Adrenal gland (tissue), 12 donors: ENCODE measurements around the gene SCFD2. TPM values are rescaled to one million over a fixed set of nuclear protein-coding genes. Genes with fewer than 3 reads are reported as not detected.

Experiments
- DNase-seq, 7 donors: peaks; one replicate each; pipeline ENCODE4 v3.0.0-alpha.2; 2019 to 2020
- H3K27ac ChIP-seq, 5 donors: fragments of 200-600 bp; sonication (generic) in 4 of 5; 1 replicate in 3 of 5; 2 replicates in 2 of 5; pipeline versions ENCODE4 v1.5.1 to v1.8.0; 2016 to 2020; ENCODE audit warnings: mild to moderate bottlenecking in 1 of 5
- H3K27me3 ChIP-seq: fragments of 200-600 bp; 2 replicates; pipeline ENCODE4 v1.8.0; 2021
- H3K36me3 ChIP-seq, 2 donors: fragments of 200-600 bp; replicated peaks in 1 of 2; 1 replicate in 1 of 2; 2 replicates in 1 of 2; pipeline versions ENCODE4 v1.5.1 to v1.8.0; 2018 to 2022
- H3K4me1 ChIP-seq, 2 donors: fragments of 200-600 bp; replicated peaks in 1 of 2; 1 replicate in 1 of 2; 2 replicates in 1 of 2; pipeline versions ENCODE4 v1.5.1 to v1.8.0; 2018 to 2021
- H3K4me3 ChIP-seq, 4 donors: fragments of 200-600 bp; sonication (generic) in 3 of 4; one replicate each; pipeline ENCODE4 v1.5.1; 2016 to 2018
- H3K9me3 ChIP-seq, 3 donors: fragments of 200-600 bp; sonication (generic) in 1 of 3; replicated peaks in 1 of 3; 1 replicate in 2 of 3; 2 replicates in 1 of 3; pipeline versions ENCODE4 v1.5.1 to v1.8.0; 2016 to 2021
- POLR2A ChIP-seq, 2 donors: fragments of 450-650 bp; IDR thresholded peaks; one replicate each; pipeline ENCODE4 v1.6.1; 2017; ENCODE audit warnings: antibody characterized with exemption in 2 of 2, mild to moderate bottlenecking in 2 of 2, moderate library complexity in 1 of 2
- WGBS, 4 donors: extraction: QIAGEN DNeasy Blood & Tissue Kit in 2 of 4; methylation state at CpG; one replicate each; pipeline versions ENCODE4 v1.1.5 to v1.1.7; 2013 to 2017; 5-methylcytosine and 5-hydroxymethylcytosine counted together
- intact Hi-C, 2 donors: fragments of 100-400 bp; cut with DNase I; formaldehyde crosslinking; loops; one replicate each; pipeline versions ENCODE4 v1.14.1 to v1.15.0; 2022 to 2023
- polyA plus RNA-seq, 3 donors: library from polyadenylated mRNA; stranded (reverse); fragments of 200-250 nt in 2 of 3; fragments of 350-450 nt in 1 of 3; fragmentation: Illumina TruSeq in 1 of 3; extraction: RNeasy Lipid Tissue Mini Kit (QIAGEN cat#74804) in 1 of 3; gene quantifications; one replicate each; pipeline ENCODE4 v1.2.3, GENCODE V29; 2013 to 2014
- total RNA-seq, 9 donors: library from RNA; depleted of rRNA in 4 of 9; stranded (reverse); fragments of >200 nt in 4 of 9; fragments of 120-200 nt in 1 of 9; fragmentation: NEBNext Ultra II Directional in 1 of 9; extraction: Animal tissue kit (Norgen Biotek cat#: 25700) in 1 of 9; gene quantifications; one replicate each; pipeline versions ENCODE4 v1.1.0 to v1.2.4, GENCODE V29; 2013 to 2023
- TF ChIP-seq, protein P1 (sequence below), 6 experiments: fragments of 450-650 bp in 4 of 6; fragments of 200-600 bp in 2 of 6; sonication (generic) in 1 of 6; IDR thresholded peaks; 1 replicate in 5 of 6; 2 replicates in 1 of 6; pipeline versions ENCODE4 v1.5.1 to v1.8.0; 2016 to 2021; ENCODE audit warnings: antibody characterized with exemption in 6 of 6, mild to moderate bottlenecking in 2 of 6, moderate library complexity in 1 of 6
- donor health status: healthy with polysubstance abuse.
- donor health status: Bipolar disorder and iron deficiency.
- donor health status: DM: yes; HTN: yes; CAD: no.
- donor health status: DM: no; HTN: no; CAD: no.
- donor health status: DM: no; HTN: no; CAD: no.
- donor health status: DM: yes; HTN: yes; CAD: no.

Gene SCFD2
- total and polyA plus RNA-seq, 12 donors: 5.2 to 34.9 (median 23.4) TPM

GRCh38 chr4:52942936-52943335 lies 422.9 kb downstream of the SCFD2 start:
- H3K36me3 ChIP-seq: no peaks in the 10 kb centered on the region
- 88 to 100% (median 94%) methylated on average over 1 of the region's 1 CpG for WGBS, 4 donors
- H3K27me3 ChIP-seq: no peaks in the 10 kb centered on the region
- TF ChIP-seq, protein P1, sequence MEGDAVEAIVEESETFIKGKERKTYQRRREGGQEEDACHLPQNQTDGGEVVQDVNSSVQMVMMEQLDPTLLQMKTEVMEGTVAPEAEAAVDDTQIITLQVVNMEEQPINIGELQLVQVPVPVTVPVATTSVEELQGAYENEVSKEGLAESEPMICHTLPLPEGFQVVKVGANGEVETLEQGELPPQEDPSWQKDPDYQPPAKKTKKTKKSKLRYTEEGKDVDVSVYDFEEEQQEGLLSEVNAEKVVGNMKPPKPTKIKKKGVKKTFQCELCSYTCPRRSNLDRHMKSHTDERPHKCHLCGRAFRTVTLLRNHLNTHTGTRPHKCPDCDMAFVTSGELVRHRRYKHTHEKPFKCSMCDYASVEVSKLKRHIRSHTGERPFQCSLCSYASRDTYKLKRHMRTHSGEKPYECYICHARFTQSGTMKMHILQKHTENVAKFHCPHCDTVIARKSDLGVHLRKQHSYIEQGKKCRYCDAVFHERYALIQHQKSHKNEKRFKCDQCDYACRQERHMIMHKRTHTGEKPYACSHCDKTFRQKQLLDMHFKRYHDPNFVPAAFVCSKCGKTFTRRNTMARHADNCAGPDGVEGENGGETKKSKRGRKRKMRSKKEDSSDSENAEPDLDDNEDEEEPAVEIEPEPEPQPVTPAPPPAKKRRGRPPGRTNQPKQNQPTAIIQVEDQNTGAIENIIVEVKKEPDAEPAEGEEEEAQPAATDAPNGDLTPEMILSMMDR (IDR thresholded peaks at IDR 0.05): no peak
- no peak for TF ChIP-seq POLR2A (IDR thresholded peaks at IDR 0.05)
- intact Hi-C loops: no loop called here
- peaks cover 4 to 31% of the 10 kb centered on the region in 2 donors for H3K4me1 ChIP-seq
- no peak for DNase-seq
- no peak overlapping the region for H3K4me3 ChIP-seq
- H3K9me3 ChIP-seq: no peaks in the 10 kb centered on the region
- H3K27ac ChIP-seq: no peak overlapping the region

DNA sequence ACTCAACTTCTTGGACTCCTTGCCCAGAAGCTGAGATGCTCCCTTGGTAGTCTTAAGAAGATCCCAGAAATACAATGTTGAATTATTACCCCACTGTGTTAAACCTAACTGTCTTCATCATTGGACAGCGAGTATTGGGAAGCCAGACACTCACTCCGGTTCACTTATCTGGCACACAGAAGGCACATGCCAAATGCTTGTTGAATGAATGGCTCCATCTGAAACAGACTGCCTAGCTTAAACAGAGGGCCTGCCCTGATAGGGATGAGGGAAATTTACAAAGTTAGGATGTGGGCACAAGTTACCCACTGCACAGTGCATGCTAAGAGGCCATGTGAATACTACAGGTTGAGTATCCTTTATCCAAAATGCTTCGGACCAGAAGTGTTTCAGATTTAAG lies 424.4 kb downstream of the SCFD2 start:
- 93 to 100% (median 96%) methylated on average over 3 of the region's 3 CpGs for WGBS, 4 donors
- no peaks in the 10 kb centered on the region for H3K9me3 ChIP-seq
- DNase-seq: no peak
- intact Hi-C loops: no loop called here
- no peak overlapping the region for H3K27ac ChIP-seq
- H3K36me3 ChIP-seq: no peaks in the 10 kb centered on the region
- peaks cover 0 to 18% of the 10 kb centered on the region in 2 donors for H3K4me1 ChIP-seq
- TF ChIP-seq, protein P1 (IDR thresholded peaks at IDR 0.05): no peak
- no peak for TF ChIP-seq POLR2A (IDR thresholded peaks at IDR 0.05)
- no peaks in the 10 kb centered on the region for H3K27me3 ChIP-seq
- no peak overlapping the region for H3K4me3 ChIP-seq

DNA sequence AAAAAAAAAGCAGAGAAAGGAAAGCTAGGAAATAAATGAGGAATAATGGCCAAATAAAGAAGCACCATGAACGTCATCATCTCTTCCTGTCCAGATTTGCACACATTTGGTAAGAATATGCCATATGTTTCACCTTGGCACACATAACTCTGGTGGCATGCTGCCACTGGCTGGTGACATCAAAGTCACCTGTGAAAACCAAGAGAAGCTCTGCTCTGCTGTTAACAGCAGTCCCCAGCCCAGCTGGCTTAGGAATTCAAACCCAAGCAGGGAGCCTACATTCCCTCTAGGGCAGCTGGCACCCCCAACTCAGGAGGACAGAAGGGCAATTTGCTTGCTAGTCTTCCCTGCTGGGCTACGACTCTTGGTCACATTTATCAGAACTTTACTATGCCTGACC lies 426.1 kb downstream of the SCFD2 start:
- no peak overlapping the region for H3K4me3 ChIP-seq
- intact Hi-C loops: no loop called here
- no peaks in the 10 kb centered on the region for H3K36me3 ChIP-seq
- H3K4me1 ChIP-seq: peaks cover 0 to 1% of the 10 kb centered on the region in 2 donors
- H3K27ac ChIP-seq: no peak overlapping the region
- H3K9me3 ChIP-seq: no peaks in the 10 kb centered on the region
- TF ChIP-seq POLR2A (IDR thresholded peaks at IDR 0.05): no peak
- TF ChIP-seq, protein P1 (IDR thresholded peaks at IDR 0.05): no peak
- H3K27me3 ChIP-seq: no peaks in the 10 kb centered on the region
- no peak for DNase-seq
- WGBS, 4 donors: 67 to 85% (median 82%) methylated on average over 1 to 2 of the region's 2 CpGs

DNA sequence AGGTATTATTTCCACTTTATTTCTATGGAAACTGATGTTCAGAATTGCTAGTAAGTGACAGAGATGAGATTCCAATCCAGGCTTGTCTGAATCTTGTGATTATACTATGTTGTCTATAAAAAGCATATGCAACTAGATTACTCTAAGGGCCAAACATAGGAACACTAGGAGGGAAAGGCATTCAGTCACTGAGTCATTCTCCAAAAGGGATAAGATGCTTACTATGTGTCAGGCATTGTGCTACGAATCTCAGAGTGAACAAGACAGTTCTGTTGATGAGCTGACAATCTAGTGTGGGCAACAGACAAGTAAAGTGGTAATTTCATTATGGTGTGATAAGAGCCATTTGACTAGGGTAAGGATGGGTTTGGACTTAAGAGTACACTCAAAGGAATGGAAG lies 426.5 kb downstream of the SCFD2 start:
- Histone ChIP-seq H3K27me3 (no peaks in the 10 kb centered on the region), H3K9me3 (no peaks in the 10 kb centered on the region), H3K4me3 (no peak overlapping the region), H3K36me3 (no peaks in the 10 kb centered on the region), H3K4me1 (no peaks in the 10 kb centered on the region), H3K27ac (no peak overlapping the region)
- intact Hi-C loops: no loop called here
- no peak for DNase-seq
- TF ChIP-seq, protein P1 (IDR thresholded peaks at IDR 0.05): no peak
- TF ChIP-seq POLR2A (IDR thresholded peaks at IDR 0.05): no peak
- 90 to 94% (median 91%) methylated on average over 1 of the region's 1 CpG for WGBS, 4 donors
